AG04450 (cell line): ENCODE data around the gene THAP2. TPM values are rescaled to one million over a fixed set of nuclear protein-coding genes. Genes with fewer than 3 reads are reported as not detected.
"Not testable (repeated sequence)": the region's sequence is repeated elsewhere in the genome, so short reads cannot be mapped to it uniquely, and the experiment has no call there.

Experiments
- CTCF ChIA-PET: fragments of 300-600, 350-600 bp; formaldehyde crosslinking; extraction: SDS; loops from one replicate; lab custom pipeline; 2022; ENCODE audit warnings: antibody characterized with exemption, inconsistent platforms; lab: Charles Lee
- POLR2A ChIA-PET: fragments of 350-600 bp; formaldehyde crosslinking; extraction: SDS; loops from one replicate; lab custom pipeline; 2021; ENCODE audit warnings: antibody characterized with exemption, inconsistent platforms; lab: Yijun Ruan, JAX
- DNase-seq: peaks from one replicate; pipeline ENCODE4 v3.0.0-alpha.2; 2011; ENCODE audit warnings: low read depth, low spot score
- H3K27ac ChIP-seq: one replicate; pipeline ENCODE4 v1.5.1; 2012; ENCODE audit warnings: low read depth, low read length, control low read depth
- H3K27me3 ChIP-seq: one replicate; pipeline ENCODE4 v1.6.0; 2012; ENCODE audit warnings: low read length; ENCODE audit not compliant: control insufficient read depth, insufficient read depth
- H3K4me3 ChIP-seq: 2 replicates; pipeline ENCODE4 v1.5.1; 2011; ENCODE audit warnings: mild to moderate bottlenecking, low read depth, low read length, control low read depth
- H3K9me3 ChIP-seq: 2 replicates; pipeline ENCODE4 v1.5.1; 2012; ENCODE audit warnings: low read length; ENCODE audit not compliant: control insufficient read depth, insufficient read depth
- polyA plus RNA-seq: library from polyadenylated mRNA; depleted of rRNA; stranded (reverse); fragments of >200 nt; gene quantifications from 2 replicates; pipeline ENCODE4 v1.2.3, GENCODE V29; 2011
- TF ChIP-seq, protein P1 (sequence below): IDR thresholded peaks from 2 replicates; pipeline ENCODE4 v1.5.1; 2011; ENCODE audit warnings: low read depth, low read length, control low read depth, inconsistent platforms

THAP2 gene
- polyA plus RNA-seq, 1 experiment = 6.1 TPM

GRCh38 chr12:71685312-71685906 is 21.3 kb downstream of the THAP2 start:
- H3K9me3 ChIP-seq = no peaks in the 10 kb centered on the region
- no peaks in the 10 kb centered on the region for H3K27me3 ChIP-seq
- no peak overlapping the region for H3K27ac ChIP-seq
- no peak for DNase-seq
- ChIA-PET CTCF (interaction anchor here (0.5 to 3.8 kb wide), 11 partner anchors 8 to 271 kb away, joined by 3 to 26 read pairs (median 8); partner anchors contain the start of genes RAB21, THAP2 and ZFC3H1), POLR2A (interaction anchor here (1.0 to 2.0 kb wide), 3 partner anchors 22 to 62 kb away, joined by 3 to 41 read pairs (median 12); partner anchors contain the start of genes THAP2 and ZFC3H1)
- H3K4me3 ChIP-seq = peak overlapping the region; percentile 84
- TF ChIP-seq, protein P1, sequence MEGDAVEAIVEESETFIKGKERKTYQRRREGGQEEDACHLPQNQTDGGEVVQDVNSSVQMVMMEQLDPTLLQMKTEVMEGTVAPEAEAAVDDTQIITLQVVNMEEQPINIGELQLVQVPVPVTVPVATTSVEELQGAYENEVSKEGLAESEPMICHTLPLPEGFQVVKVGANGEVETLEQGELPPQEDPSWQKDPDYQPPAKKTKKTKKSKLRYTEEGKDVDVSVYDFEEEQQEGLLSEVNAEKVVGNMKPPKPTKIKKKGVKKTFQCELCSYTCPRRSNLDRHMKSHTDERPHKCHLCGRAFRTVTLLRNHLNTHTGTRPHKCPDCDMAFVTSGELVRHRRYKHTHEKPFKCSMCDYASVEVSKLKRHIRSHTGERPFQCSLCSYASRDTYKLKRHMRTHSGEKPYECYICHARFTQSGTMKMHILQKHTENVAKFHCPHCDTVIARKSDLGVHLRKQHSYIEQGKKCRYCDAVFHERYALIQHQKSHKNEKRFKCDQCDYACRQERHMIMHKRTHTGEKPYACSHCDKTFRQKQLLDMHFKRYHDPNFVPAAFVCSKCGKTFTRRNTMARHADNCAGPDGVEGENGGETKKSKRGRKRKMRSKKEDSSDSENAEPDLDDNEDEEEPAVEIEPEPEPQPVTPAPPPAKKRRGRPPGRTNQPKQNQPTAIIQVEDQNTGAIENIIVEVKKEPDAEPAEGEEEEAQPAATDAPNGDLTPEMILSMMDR = no peak

- ChIA-PET CTCF (interaction anchor here (0.5 to 3.8 kb wide), 11 partner anchors 8 to 1392 kb away, joined by 3 to 26 read pairs (median 4); partner anchors contain the start of genes RAB21, THAP2 and ZFC3H1), POLR2A (interaction anchor here (1.0 to 2.0 kb wide), 4 partner anchors 23 to 61 kb away, joined by 3 to 41 read pairs (median 8); partner anchors contain the start of genes THAP2 and ZFC3H1)
- H3K27me3 ChIP-seq = no peaks in the 10 kb centered on the region
- TF ChIP-seq, protein P1 = peak; percentile 36
- H3K9me3 ChIP-seq = no peaks in the 10 kb centered on the region
- no peak within 1 kb of the TSS for H3K27ac ChIP-seq
- DNase-seq = peak; percentile 62
- peak within 1 kb of the TSS; percentile 84 for H3K4me3 ChIP-seq
Measured at GRCh38 chr12:71685914-71686657, 22.0 kb downstream of the THAP2 start, which contains the start of gene TMEM19. Gene TMEM19 (plus strand): TSS chr12:71686082. CDS start chr12:71686681, 599 bp downstream.

DNA sequence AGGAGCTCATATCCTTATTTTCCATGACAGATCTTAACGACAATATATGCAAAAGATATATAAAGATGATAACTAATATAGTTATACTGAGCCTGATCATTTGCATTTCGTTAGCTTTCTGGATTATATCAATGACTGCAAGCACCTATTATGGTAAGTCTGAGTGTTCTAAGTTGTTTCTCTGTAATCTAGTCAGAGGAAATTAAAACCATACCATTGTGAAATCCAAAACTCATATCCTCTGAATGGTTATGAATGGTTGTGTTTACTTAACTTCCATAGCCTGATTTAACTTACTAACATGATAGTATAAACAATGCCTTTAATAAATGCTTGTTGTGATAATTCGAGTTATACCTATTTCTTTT is 22.5 kb downstream of the THAP2 start:
- H3K27ac ChIP-seq = no peak overlapping the region
- DNase-seq = no peak
- H3K27me3 ChIP-seq = no peaks in the 10 kb centered on the region
- H3K9me3 ChIP-seq = no peaks in the 10 kb centered on the region
- CTCF ChIA-PET = interaction anchor here (0.6 to 3.8 kb wide), 10 partner anchors 9 to 1392 kb away, joined by 3 to 26 read pairs (median 4); partner anchors contain the start of genes RAB21, THAP2 and ZFC3H1
- TF ChIP-seq, protein P1 = no peak
- POLR2A ChIA-PET = interaction anchor here (1.0 to 2.0 kb wide), 3 partner anchors 23 to 61 kb away, joined by 3 to 41 read pairs (median 12); partner anchors contain the start of genes THAP2 and ZFC3H1
- peak overlapping the region; percentile 84 for H3K4me3 ChIP-seq

DNA sequence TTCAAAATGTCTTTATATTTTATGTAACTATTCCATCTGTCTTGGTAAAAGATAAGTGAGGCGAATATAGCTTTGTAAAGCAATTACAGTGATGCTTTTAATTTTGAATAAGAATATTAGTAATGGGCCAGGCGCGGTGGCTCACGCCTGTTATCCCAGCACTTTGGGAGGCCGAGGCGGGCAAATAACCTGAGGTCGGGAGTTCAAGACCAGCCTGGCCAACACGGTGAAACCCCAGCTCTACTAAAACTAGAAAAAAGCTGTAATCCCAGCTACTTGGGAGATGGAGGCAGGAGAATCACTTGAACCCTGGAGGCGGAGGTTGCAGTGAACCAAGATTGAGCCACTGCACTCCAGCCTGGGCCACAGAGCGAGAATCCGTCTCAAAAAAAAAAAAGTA is 23.1 kb downstream of the THAP2 start:
- POLR2A ChIA-PET = interaction anchor here (0.7 kb wide), 1 partner anchor 23 kb away, joined by 3 read pairs; the partner anchor contains the start of genes THAP2 and ZFC3H1

DNA sequence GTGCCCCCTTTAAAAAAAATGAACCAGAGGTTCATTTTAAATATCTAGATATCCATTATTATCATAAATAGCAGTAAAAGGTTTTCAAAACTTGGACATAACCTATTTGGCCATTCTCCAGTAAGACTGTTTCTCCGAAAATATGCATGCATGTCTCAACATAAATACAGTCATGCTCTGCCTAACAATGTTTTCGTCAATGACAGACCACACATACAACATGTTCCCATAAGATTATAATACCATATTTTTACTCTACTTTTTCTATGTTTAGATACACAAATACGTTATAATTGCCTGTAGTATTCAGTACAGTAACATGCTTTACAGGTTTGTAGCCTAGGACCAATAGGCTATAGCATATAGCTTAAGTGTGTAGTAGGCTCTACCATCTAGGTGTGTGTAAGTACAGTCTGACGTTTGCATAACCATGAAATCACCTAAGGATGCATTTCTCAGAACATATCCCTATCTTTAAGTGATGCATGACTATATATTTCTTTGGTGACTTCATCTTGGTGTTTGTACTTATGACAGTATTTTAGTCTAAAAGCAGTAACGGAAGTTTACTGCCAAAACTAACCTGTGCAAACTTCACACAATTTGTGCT is 25.0 kb downstream of the THAP2 start:
- Histone ChIP-seq H3K27me3 (no peaks in the 10 kb centered on the region), H3K4me3 (no peak overlapping the region), H3K9me3 (no peaks in the 10 kb centered on the region), H3K27ac (no peak overlapping the region)
- DNase-seq = no peak
- ChIA-PET CTCF (no interaction called here), POLR2A (no interaction called here)
- TF ChIP-seq, protein P1 = no peak

More for the DNA sequence above, 23.1 kb downstream of the THAP2 start:
- peak overlapping the region; percentile 84 for H3K4me3 ChIP-seq
- H3K9me3 ChIP-seq, DNase-seq, H3K27me3 ChIP-seq, H3K27ac ChIP-seq: not testable (repeated sequence)
- CTCF ChIA-PET = interaction anchor here (1.3 to 3.8 kb wide), 5 partner anchors 19 to 67 kb away, joined by 3 to 26 read pairs (median 5); partner anchors contain the start of genes RAB21, THAP2 and ZFC3H1
